H9 (cell line): ENCODE results near the gene NMRAL1. TPM values are rescaled to one million over a fixed set of nuclear protein-coding genes. Genes with fewer than 3 reads are reported as not detected.

Experiments
- DNase-seq: peaks from one replicate; pipeline ENCODE4 v3.0.0-alpha.2; 2017
- H2AFZ ChIP-seq: one replicate; pipeline ENCODE4 v1.6.1; 2013; ENCODE audit warnings: mild to moderate bottlenecking, low read length, control low read depth, moderate library complexity
- H2AK5ac ChIP-seq: 2 replicates; pipeline ENCODE4 v1.6.1; 2013; ENCODE audit warnings: low read length, control low read depth, mixed read lengths; ENCODE audit not compliant: insufficient read length
- H2BK120ac ChIP-seq: one replicate; pipeline ENCODE4 v1.6.1; 2013; ENCODE audit warnings: low read depth, mild to moderate bottlenecking, low read length, control low read depth, inconsistent platforms; ENCODE audit not compliant: poor library complexity, severe bottlenecking
- H2BK12ac ChIP-seq: 2 replicates; pipeline ENCODE4 v1.6.1; 2013; ENCODE audit warnings: low read length, control low read depth, mixed read lengths, low read depth; ENCODE audit not compliant: insufficient read length
- H2BK15ac ChIP-seq: 2 replicates; pipeline ENCODE4 v1.6.1; 2013; ENCODE audit warnings: low read depth, low read length, control low read depth
- H2BK20ac ChIP-seq: one replicate; pipeline ENCODE4 v1.6.1; 2013; ENCODE audit warnings: low read depth, mild to moderate bottlenecking, low read length, control low read depth, inconsistent platforms; ENCODE audit not compliant: poor library complexity, severe bottlenecking
- H2BK5ac ChIP-seq: 2 replicates; pipeline ENCODE4 v1.6.1; 2013; ENCODE audit warnings: low read length, control low read depth, mixed read lengths; ENCODE audit not compliant: insufficient read length
- H3K14ac ChIP-seq: 2 replicates; pipeline ENCODE4 v1.6.1; 2013; ENCODE audit warnings: low read length, control low read depth; ENCODE audit not compliant: insufficient read depth
- H3K18ac ChIP-seq: 2 replicates; pipeline ENCODE4 v1.6.1; 2013; ENCODE audit warnings: low read depth, mild to moderate bottlenecking, mixed read lengths, low read length, control low read depth; ENCODE audit not compliant: insufficient read length
- H3K23ac ChIP-seq: 2 replicates; pipeline ENCODE4 v1.6.1; 2013; ENCODE audit warnings: low read length, control low read depth, mixed read lengths, low read depth; ENCODE audit not compliant: insufficient read length
- H3K23me2 ChIP-seq: 2 replicates; pipeline ENCODE4 v1.6.1; 2013; ENCODE audit warnings: low read depth, mild to moderate bottlenecking, mixed read lengths, low read length, control low read depth; ENCODE audit not compliant: insufficient read length, poor library complexity, severe bottlenecking
- H3K27ac ChIP-seq: 2 replicates; pipeline ENCODE4 v1.5.1; 2013; ENCODE audit warnings: low read length, control low read depth, mixed read lengths, low read depth; ENCODE audit not compliant: insufficient read length
- H3K27me3 ChIP-seq: 2 replicates; pipeline ENCODE4 v1.6.1; 2013; ENCODE audit warnings: low read length, control low read depth, inconsistent platforms; ENCODE audit not compliant: insufficient read depth
- H3K4ac ChIP-seq: 2 replicates; pipeline ENCODE4 v1.6.1; 2013; ENCODE audit warnings: low read depth, mild to moderate bottlenecking, control low read depth, inconsistent platforms, low read length, moderate library complexity
- H3K4me1 ChIP-seq: 2 replicates; pipeline ENCODE4 v1.6.1; 2013; ENCODE audit warnings: low read length, control low read depth, inconsistent platforms; ENCODE audit not compliant: insufficient read depth
- H3K4me2 ChIP-seq: 2 replicates; pipeline ENCODE4 v1.6.1; 2013; ENCODE audit warnings: low read length, control low read depth, mixed read lengths; ENCODE audit not compliant: insufficient read length, insufficient read depth
- H3K56ac ChIP-seq: 2 replicates; pipeline ENCODE4 v1.6.1; 2013; ENCODE audit warnings: low read depth, mild to moderate bottlenecking, mixed read lengths, low read length, control low read depth; ENCODE audit not compliant: insufficient read length
- H3K79me1 ChIP-seq: 2 replicates; pipeline ENCODE4 v1.6.1; 2013; ENCODE audit warnings: low read depth, mild to moderate bottlenecking, moderate library complexity, low read length, control low read depth, inconsistent platforms; ENCODE audit not compliant: insufficient read depth, poor library complexity, severe bottlenecking
- H3K79me2 ChIP-seq: 2 replicates; pipeline ENCODE4 v1.6.1; 2013; ENCODE audit warnings: low read length, control low read depth, inconsistent platforms; ENCODE audit not compliant: insufficient read depth
- H3K9ac ChIP-seq: 2 replicates; pipeline ENCODE4 v1.6.1; 2013; ENCODE audit warnings: low read length, control low read depth, mixed read lengths; ENCODE audit not compliant: insufficient read length; ENCODE audit errors: extremely low read depth
- H3K9me3 ChIP-seq: one replicate; pipeline ENCODE4 v1.6.1; 2013; ENCODE audit warnings: low read depth, low read length, inconsistent platforms; ENCODE audit not compliant: control insufficient read depth
- H3T11ph ChIP-seq: one replicate; pipeline ENCODE4 v1.6.1; 2013; ENCODE audit warnings: mild to moderate bottlenecking, low read length, control low read depth, inconsistent platforms
- H4K20me1 ChIP-seq: one replicate; pipeline ENCODE4 v1.6.1; 2013; ENCODE audit not compliant: control insufficient read depth, insufficient read length, insufficient read depth
- H4K5ac ChIP-seq: 2 replicates; pipeline ENCODE4 v1.6.1; 2013; ENCODE audit warnings: low read depth, mild to moderate bottlenecking, mixed read lengths, low read length, control low read depth; ENCODE audit not compliant: insufficient read length
- H4K8ac ChIP-seq: replicated peaks from 2 replicates; pipeline ENCODE4 v1.6.1; 2013; ENCODE audit warnings: low read length, control low read depth, mixed read lengths, low read depth; ENCODE audit not compliant: insufficient read length
- H4K91ac ChIP-seq: 2 replicates; pipeline ENCODE4 v1.6.1; 2013; ENCODE audit warnings: low read depth, mild to moderate bottlenecking, moderate library complexity, mixed read lengths, low read length, control low read depth; ENCODE audit not compliant: insufficient read length
- H3K27ac Mint-ChIP-seq, 3 experiments: 2 replicates in 2 of 3; 3 replicates in 1 of 3; pipeline ENCODE4 v1.8.0; 2020 to 2021; ENCODE audit warnings: mixed read lengths in 3 of 3, mild to moderate bottlenecking in 1 of 3, moderate library complexity in 1 of 3
- H3K27me3 Mint-ChIP-seq: 2 replicates; pipeline ENCODE4 v1.8.0; 2021; ENCODE audit warnings: low read depth, mild to moderate bottlenecking, moderate library complexity, mixed read lengths
- H3K36me3 Mint-ChIP-seq, 3 experiments: 2 replicates in 2 of 3; 3 replicates in 1 of 3; pipeline ENCODE4 v1.8.0; 2020 to 2021; ENCODE audit warnings: low read depth in 3 of 3, mixed read lengths in 3 of 3; ENCODE audit not compliant: insufficient read depth in 1 of 3
- H3K4me1 Mint-ChIP-seq, 2 experiments: 2 replicates each; pipeline ENCODE4 v1.8.0; 2020; ENCODE audit warnings: mixed read lengths in 2 of 2
- H3K4me3 Mint-ChIP-seq, 2 experiments: 2 replicates in 1 of 2; 3 replicates in 1 of 2; pipeline ENCODE4 v1.8.0; 2020 to 2021; ENCODE audit warnings: mild to moderate bottlenecking in 2 of 2, mixed read lengths in 2 of 2, moderate library complexity in 1 of 2
- H3K9me3 Mint-ChIP-seq, 2 experiments: 2 replicates in 1 of 2; 3 replicates in 1 of 2; pipeline ENCODE4 v1.8.0; 2020; ENCODE audit warnings: mild to moderate bottlenecking in 2 of 2, mixed read lengths in 2 of 2, moderate library complexity in 1 of 2
- CTCF ChIP-seq: fragments of 200-600 bp; sonication (generic); conservative IDR thresholded peaks from 3 replicates; pipeline ENCODE4 v1.8.0; 2021; ENCODE audit warnings: antibody characterized with exemption, mild to moderate bottlenecking
- WGBS: extraction: QIAGEN DNeasy Blood & Tissue Kit; methylation state at CpG from one replicate; pipeline ENCODE4 v1.1.7; 2013; ENCODE audit warnings: missing lambda C conversion rate, low lambda C conversion rate, mixed read lengths; ENCODE audit not compliant: insufficient read length; ENCODE audit errors: extremely low coverage; 5-methylcytosine and 5-hydroxymethylcytosine counted together
- total RNA-seq: library from RNA; stranded (reverse); gene quantifications from 2 replicates; pipeline ENCODE4 v1.2.1, GENCODE V29; 2021

The NMRAL1 gene
- total RNA-seq, 1 experiment from 2014 or later: 78.9 TPM

DNA sequence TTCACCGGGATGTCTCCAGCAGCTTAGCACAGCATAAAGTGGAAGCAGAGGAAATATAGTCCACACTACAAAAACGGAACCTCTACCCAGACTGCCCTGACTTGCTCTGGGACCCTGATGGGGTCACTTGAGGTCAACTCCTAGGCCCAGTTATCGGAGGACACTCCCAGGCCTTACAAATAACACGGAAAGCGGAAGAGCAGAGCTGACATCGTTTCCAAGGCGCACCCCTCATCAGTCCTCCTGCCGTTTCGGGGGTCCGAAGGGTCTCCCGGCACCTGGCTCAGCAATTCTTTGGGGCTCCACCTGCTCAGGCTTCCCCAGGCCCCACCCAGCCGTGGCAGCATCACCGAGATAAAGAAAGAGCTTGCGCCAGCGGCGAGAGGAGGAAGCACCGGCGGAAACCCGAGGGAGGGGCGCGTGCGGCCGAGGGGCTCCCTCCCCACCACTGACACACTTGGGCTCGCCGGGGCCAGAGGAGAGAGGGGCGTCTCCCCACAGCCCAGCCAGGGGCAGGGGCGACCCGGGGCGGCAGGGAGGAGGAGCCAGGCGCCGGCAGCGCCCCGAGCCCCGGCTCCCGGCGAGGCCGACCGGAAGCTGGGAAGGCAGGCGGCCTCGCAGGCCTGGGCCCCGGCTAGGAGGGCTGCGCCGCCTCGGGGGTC is 58.8 kb downstream of the NMRAL1 start:
- Histone ChIP-seq H2BK5ac (no peak overlapping the region), H3K14ac (0 out of 2 replicates have a peak overlapping the region, but pooled peaks have one; percentile 40), H3K79me1 (no peaks in the 10 kb centered on the region), H3K23me2 (no peaks in the 10 kb centered on the region), H4K20me1 (no peaks in the 10 kb centered on the region), H3K4ac (no peak overlapping the region), H3K79me2 (no peaks in the 10 kb centered on the region), H2BK12ac (no peak overlapping the region), H2BK120ac (no peak overlapping the region), H3T11ph (no peak overlapping the region), H3K27me3 (no peaks in the 10 kb centered on the region), H3K4me1 (no peaks in the 10 kb centered on the region; the same call in 1 of the 2 replicates), H3K9me3 (no peaks in the 10 kb centered on the region), H2BK20ac (no peak overlapping the region), H3K9ac (no peak overlapping the region), H2AK5ac (no peak overlapping the region), H2BK15ac (no peak overlapping the region), H3K56ac (no peak overlapping the region), H3K27ac (no peak overlapping the region), H3K4me2 (peak overlapping the region; percentile 81), H2AFZ (no peak overlapping the region), H4K8ac (no peak overlapping the region), H3K23ac (no peak overlapping the region), H4K5ac (no peak overlapping the region), H4K91ac (no peak overlapping the region), H3K18ac (no peak overlapping the region)
- no peak for TF ChIP-seq CTCF
- no CpG with 5 or more reads among the region's 44 CpGs for WGBS
- Mint-ChIP-seq H3K27me3 (peaks cover 9% of the 10 kb centered on the region), H3K4me1 (peaks cover 8 to 10% of the 10 kb centered on the region in 2 experiments), H3K9me3 (0 out of 5 replicates have a peak, but pooled peaks cover 0 to 1% of the 10 kb centered on the region in 2 experiments), H3K4me3 (peak overlapping the region; percentile 80 to 86), H3K27ac (peak overlapping the region in 1 of 3 experiments; percentile 27; a peak in 2 of 7 replicates), H3K36me3 (no peaks in the 10 kb centered on the region; a peak in 1 of 7 replicates)
- peak; percentile 37 for DNase-seq
